GM13976 (cell line): ENCODE results near the gene IRF9.
A peak's percentile ranks its signal among the peaks of the same experiment; 100 is the strongest.

Experiments
- DNase-seq: peaks from one replicate; pipeline ENCODE4 v3.0.0; 2012; ENCODE audit warnings: low spot score
- CTCF ChIP-seq: IDR thresholded peaks from 2 replicates; pipeline ENCODE4 v1.5.1; 2012; ENCODE audit warnings: borderline replicate concordance, mild to moderate bottlenecking; ENCODE audit not compliant: insufficient read depth; ENCODE audit errors: extremely low read depth, missing control alignments, control extremely low read depth
- in situ Hi-C: fragments of 300-500 bp; cut with MboI; formaldehyde crosslinking; loops from one replicate; pipeline ENCODE4 v1.12.0; 2022; ENCODE audit warnings: low sequenced_read_pairs, mixed read lengths, inconsistent platforms; ENCODE audit not compliant: unreplicated experiment

The IRF9 gene

GRCh38 chr14:24123424-24124417, 37.3 kb upstream of the IRF9 start:
- no peak for TF ChIP-seq CTCF
- in situ Hi-C loops, result no loop called here
- DNase-seq, result peak; percentile 53

- in situ Hi-C loops, result no loop called here
- DNase-seq, result no peak
- TF ChIP-seq CTCF, result no peak
Measured at GRCh38 chr14:24126939-24127338, 34.1 kb upstream of the IRF9 start.

DNA sequence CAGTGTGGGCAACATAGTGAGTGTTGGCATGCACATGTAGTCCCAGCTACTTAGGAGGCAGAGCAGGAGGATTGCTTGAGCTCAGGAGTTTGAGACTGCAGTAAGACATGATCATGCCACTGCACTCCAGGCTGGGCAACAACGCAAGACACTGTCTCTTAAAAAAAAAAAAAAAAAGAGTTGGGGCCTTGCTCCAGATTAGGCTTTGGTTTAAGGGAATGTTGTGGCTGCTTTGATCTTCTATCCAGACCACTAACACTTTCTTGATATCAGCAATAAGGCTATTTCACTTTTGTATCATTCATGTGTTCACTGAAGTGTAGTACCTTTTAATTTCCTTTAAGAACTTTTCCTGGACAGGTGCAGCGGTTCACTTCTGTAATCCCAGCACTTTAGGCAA, 33.4 kb upstream of the IRF9 start:
- DNase-seq, result no peak
- in situ Hi-C loops, result no loop called here
- TF ChIP-seq CTCF, result no peak

- DNase-seq, result no peak
- in situ Hi-C loops, result no loop called here
- TF ChIP-seq CTCF, result no peak
Measured at GRCh38 chr14:24129410-24129998, 31.6 kb upstream of the IRF9 start.

GRCh38 chr14:24130380-24130716, 30.7 kb upstream of the IRF9 start, which contains the start of gene FITM1:
TSS of gene FITM1 (plus strand) at chr14:24130659. CDS start at chr14:24131564, 905 bp downstream.
- TF ChIP-seq CTCF, result no peak
- in situ Hi-C loops, result no loop called here
- no peak for DNase-seq

- no peak for TF ChIP-seq CTCF
Measured at GRCh38 chr14:24130717-24131548, 30.1 kb upstream of the IRF9 start.

More at GRCh38 chr14:24130717-24131548, 30.1 kb upstream of the IRF9 start:
- no peak for DNase-seq
- in situ Hi-C loops, result no loop called here
